Measurements from ENCODE around the gene SMIM23. TPM values are rescaled to one million over a fixed set of nuclear protein-coding genes. Genes with fewer than 3 reads are reported as not detected.
A peak's percentile ranks its signal among the peaks of the same experiment; 100 is the strongest.

Gene SMIM23
- total and polyA plus RNA-seq, 2 donors (not counting 1 experiment from before 2014, with no cell fraction given) = not detected

- TF ChIP-seq EZH2 (IDR thresholded peaks at IDR 0.05; ENCODE audit: low read length, missing control alignments) (no peak), CTCF (conservative IDR thresholded peaks at IDR 0.05 in 1 of 2, IDR thresholded peaks at IDR 0.05 in 1 of 2; ENCODE audit: low read depth in 1 of 2, low read length in 2 of 2) (no peak)
- H2AFZ ChIP-seq (ENCODE audit: low read length) = no peak overlapping the region
- H3K4me3 ChIP-seq (replicated peaks in 1 of 4; ENCODE audit: control extremely low read depth in 1 of 4, insufficient read depth in 1 of 4, low read depth in 3 of 4, low read length in 4 of 4) = no peak overlapping the region
- H3K79me2 ChIP-seq (ENCODE audit: control insufficient read depth, insufficient read depth, low read length) = no peaks in the 10 kb centered on the region
- H3K4me1 ChIP-seq (ENCODE audit: control insufficient read depth, extremely low read depth, insufficient read depth, low read length) = no peaks in the 10 kb centered on the region
- no peaks in the 10 kb centered on the region for H3K36me3 ChIP-seq (ENCODE audit: control insufficient read depth, insufficient read depth, low read length)
- no peak for DNase-seq (ENCODE audit: low read depth in 2 of 2)
- no peak overlapping the region for H3K4me2 ChIP-seq (ENCODE audit: extremely low read depth, insufficient read depth, low read length)
- H3K9me3 ChIP-seq (ENCODE audit: control insufficient read depth, insufficient read depth, low read depth, low read length) = no peaks in the 10 kb centered on the region
- H3K27me3 ChIP-seq (ENCODE audit: control insufficient read depth, insufficient read depth, low read length) = peaks cover 4% of the 10 kb centered on the region
- H3K9ac ChIP-seq (ENCODE audit: insufficient read depth, low read length) = no peak overlapping the region
- no peak overlapping the region for H3K27ac ChIP-seq (ENCODE audit: insufficient read depth, low read length)
- H4K20me1 ChIP-seq (ENCODE audit: control insufficient read depth, extremely low read depth, insufficient read depth, low read length) = no peaks in the 10 kb centered on the region
Observed at GRCh38 chr5:171773106-171773505, 12.5 kb upstream of the SMIM23 start.

GRCh38 chr5:171774418-171774817, 11.2 kb upstream of the SMIM23 start:
- H3K36me3 ChIP-seq (ENCODE audit: control insufficient read depth, insufficient read depth, low read length) = no peaks in the 10 kb centered on the region
- no peak overlapping the region for H3K27ac ChIP-seq (ENCODE audit: insufficient read depth, low read length)
- H3K27me3 ChIP-seq (ENCODE audit: control insufficient read depth, insufficient read depth, low read length) = peaks cover 4% of the 10 kb centered on the region
- H3K9ac ChIP-seq (ENCODE audit: insufficient read depth, low read length) = no peak overlapping the region
- no peak for TF ChIP-seq EZH2 (IDR thresholded peaks at IDR 0.05; ENCODE audit: low read length, missing control alignments)
- no peak for TF ChIP-seq CTCF (conservative IDR thresholded peaks at IDR 0.05 in 1 of 2, IDR thresholded peaks at IDR 0.05 in 1 of 2; ENCODE audit: low read depth in 1 of 2, low read length in 2 of 2)
- no peak overlapping the region for H3K4me3 ChIP-seq (replicated peaks in 1 of 4; ENCODE audit: control extremely low read depth in 1 of 4, insufficient read depth in 1 of 4, low read depth in 3 of 4, low read length in 4 of 4)
- no peaks in the 10 kb centered on the region for H4K20me1 ChIP-seq (ENCODE audit: control insufficient read depth, extremely low read depth, insufficient read depth, low read length)
- H3K79me2 ChIP-seq (ENCODE audit: control insufficient read depth, insufficient read depth, low read length) = no peaks in the 10 kb centered on the region
- DNase-seq (ENCODE audit: low read depth in 2 of 2) = no peak
- H3K4me2 ChIP-seq (ENCODE audit: extremely low read depth, insufficient read depth, low read length) = no peak overlapping the region
- no peak overlapping the region for H2AFZ ChIP-seq (ENCODE audit: low read length)
- no peaks in the 10 kb centered on the region for H3K9me3 ChIP-seq (ENCODE audit: control insufficient read depth, insufficient read depth, low read depth, low read length)
- no peaks in the 10 kb centered on the region for H3K4me1 ChIP-seq (ENCODE audit: control insufficient read depth, extremely low read depth, insufficient read depth, low read length)

GRCh38 chr5:171776213-171776612, 9.4 kb upstream of the SMIM23 start:
- Histone ChIP-seq H3K4me1 (ENCODE audit: control insufficient read depth, extremely low read depth, insufficient read depth, low read length) (no peaks in the 10 kb centered on the region), H4K20me1 (ENCODE audit: control insufficient read depth, extremely low read depth, insufficient read depth, low read length) (no peaks in the 10 kb centered on the region), H3K9ac (ENCODE audit: insufficient read depth, low read length) (no peak overlapping the region), H3K79me2 (ENCODE audit: control insufficient read depth, insufficient read depth, low read length) (no peaks in the 10 kb centered on the region), H3K4me3 (replicated peaks in 1 of 4; ENCODE audit: control extremely low read depth in 1 of 4, insufficient read depth in 1 of 4, low read depth in 3 of 4, low read length in 4 of 4) (no peak overlapping the region), H3K9me3 (ENCODE audit: control insufficient read depth, insufficient read depth, low read depth, low read length) (no peaks in the 10 kb centered on the region), H3K4me2 (ENCODE audit: extremely low read depth, insufficient read depth, low read length) (no peak overlapping the region), H2AFZ (ENCODE audit: low read length) (no peak overlapping the region), H3K27me3 (ENCODE audit: control insufficient read depth, insufficient read depth, low read length) (peaks cover 4% of the 10 kb centered on the region), H3K36me3 (ENCODE audit: control insufficient read depth, insufficient read depth, low read length) (no peaks in the 10 kb centered on the region), H3K27ac (ENCODE audit: insufficient read depth, low read length) (no peak overlapping the region)
- TF ChIP-seq EZH2 (IDR thresholded peaks at IDR 0.05; ENCODE audit: low read length, missing control alignments) (no peak), CTCF (conservative IDR thresholded peaks at IDR 0.05 in 1 of 2, IDR thresholded peaks at IDR 0.05 in 1 of 2; ENCODE audit: low read depth in 1 of 2, low read length in 2 of 2) (no peak)
- DNase-seq (ENCODE audit: low read depth in 2 of 2) = peak in 1 of 2 donors; percentile 6

Data from fibroblast of lung (primary cell).